Neuronal stem cell (in vitro differentiated cells): ENCODE results near the gene RIPOR3.

ENCODE experiments used
- DNase-seq: peaks from one replicate; pipeline ENCODE4 v3.0.0-alpha.2; 2013; ENCODE audit warnings: low spot score
- H2AFZ ChIP-seq: one replicate; pipeline ENCODE4 v1.6.1; 2013; ENCODE audit warnings: mild to moderate bottlenecking, low read length, inconsistent platforms
- H2AK5ac ChIP-seq: 2 replicates; pipeline ENCODE4 v1.6.1; 2013; ENCODE audit warnings: low read depth, mild to moderate bottlenecking, inconsistent platforms, low read length, moderate library complexity, mixed read lengths
- H2BK120ac ChIP-seq: 2 replicates; pipeline ENCODE4 v1.6.1; 2013; ENCODE audit warnings: low read depth, mild to moderate bottlenecking, inconsistent platforms, low read length, moderate library complexity, mixed read lengths
- H2BK12ac ChIP-seq: one replicate; pipeline ENCODE4 v1.6.1; 2013; ENCODE audit warnings: low read length, inconsistent platforms
- H2BK15ac ChIP-seq: 2 replicates; pipeline ENCODE4 v1.6.1; 2013; ENCODE audit warnings: mild to moderate bottlenecking, low read length, inconsistent platforms, mixed read lengths
- H2BK5ac ChIP-seq: one replicate; pipeline ENCODE4 v1.6.1; 2013; ENCODE audit warnings: inconsistent platforms, mild to moderate bottlenecking, low read length, moderate library complexity
- H3K14ac ChIP-seq: one replicate; pipeline ENCODE4 v1.6.1; 2013; ENCODE audit warnings: low read length, inconsistent platforms
- H3K18ac ChIP-seq: 2 replicates; pipeline ENCODE4 v1.6.1; 2013; ENCODE audit warnings: low read length, inconsistent platforms
- H3K23ac ChIP-seq: 2 replicates; pipeline ENCODE4 v1.6.1; 2013; ENCODE audit warnings: low read depth, mild to moderate bottlenecking, mixed read lengths, low read length, inconsistent platforms; ENCODE audit not compliant: poor library complexity
- H3K27ac ChIP-seq: replicated peaks from 3 replicates; pipeline ENCODE4 v1.5.1; 2013; ENCODE audit warnings: low read length, inconsistent platforms
- H3K27me3 ChIP-seq, 3 experiments: 2 replicates each; pipeline ENCODE4 v1.6.1; 2013; ENCODE audit warnings: low read length in 3 of 3, mild to moderate bottlenecking in 2 of 3, inconsistent platforms in 1 of 3, low read depth in 1 of 3, mixed read lengths in 1 of 3, moderate library complexity in 1 of 3; ENCODE audit not compliant: control insufficient read depth in 3 of 3, insufficient read depth in 3 of 3
- H3K36me3 ChIP-seq, 2 donors: replicated peaks in 1 of 2; 2 replicates each; pipeline ENCODE4 v1.6.1; 2013; ENCODE audit warnings: low read length in 2 of 2; ENCODE audit not compliant: control insufficient read depth in 2 of 2, insufficient read depth in 2 of 2
- H3K4ac ChIP-seq: 2 replicates; pipeline ENCODE4 v1.6.1; 2013; ENCODE audit warnings: inconsistent platforms, mild to moderate bottlenecking, low read length, moderate library complexity
- H3K4me1 ChIP-seq, 2 donors: 1 replicate in 1 of 2; 2 replicates in 1 of 2; pipeline ENCODE4 v1.6.1; 2013; ENCODE audit warnings: low read length in 2 of 2, low read depth in 1 of 2; ENCODE audit not compliant: control insufficient read depth in 2 of 2, insufficient read depth in 1 of 2
- H3K4me2 ChIP-seq: one replicate; pipeline ENCODE4 v1.6.1; 2013; ENCODE audit warnings: mild to moderate bottlenecking, low read length, inconsistent platforms; ENCODE audit not compliant: insufficient read depth, poor library complexity, severe bottlenecking
- H3K4me3 ChIP-seq, 2 donors: 2 replicates each; pipeline ENCODE4 v1.5.1; 2013; ENCODE audit warnings: low read length in 2 of 2, mild to moderate bottlenecking in 2 of 2, inconsistent platforms in 1 of 2, moderate library complexity in 1 of 2
- H3K79me1 ChIP-seq: one replicate; pipeline ENCODE4 v1.6.1; 2013; ENCODE audit warnings: low read depth, mild to moderate bottlenecking, inconsistent platforms, low read length, moderate library complexity
- H3K9ac ChIP-seq: one replicate; pipeline ENCODE4 v1.6.1; 2013; ENCODE audit warnings: mild to moderate bottlenecking, low read depth, low read length, inconsistent platforms; ENCODE audit not compliant: poor library complexity
- H3K9me3 ChIP-seq, 2 donors: replicated peaks in 1 of 2; 2 replicates each; pipeline versions ENCODE3 to v1.6.1; 2013; ENCODE audit warnings: low read length in 2 of 2, mild to moderate bottlenecking in 2 of 2, inconsistent platforms in 1 of 2, low read depth in 1 of 2, mixed read lengths in 1 of 2, moderate library complexity in 1 of 2; ENCODE audit not compliant: control insufficient read depth in 2 of 2, insufficient read depth in 1 of 2
- H4K8ac ChIP-seq: one replicate; pipeline ENCODE4 v1.6.1; 2013; ENCODE audit warnings: low read depth, mild to moderate bottlenecking, inconsistent platforms, low read length, moderate library complexity
- H4K91ac ChIP-seq: one replicate; pipeline ENCODE4 v1.6.1; 2013; ENCODE audit warnings: low read length, low read depth, mild to moderate bottlenecking, inconsistent platforms; ENCODE audit not compliant: poor library complexity
- WGBS, 2 donors: extraction: QIAGEN DNeasy Blood & Tissue Kit; methylation state at CpG; one replicate each; pipeline ENCODE4 v1.1.7; 2013; ENCODE audit warnings: missing lambda C conversion rate in 2 of 2, mixed read lengths in 1 of 2; ENCODE audit not compliant: insufficient read length in 2 of 2, insufficient replicate concordance in 1 of 2; ENCODE audit errors: extremely low coverage in 2 of 2; 5-methylcytosine and 5-hydroxymethylcytosine counted together

Gene RIPOR3

GRCh38 chr20:50565871-50566270 lies 125.5 kb downstream of the RIPOR3 start:
- Histone ChIP-seq H2AFZ (no peak overlapping the region), H3K27ac (no peak overlapping the region), H3K4me3 (no peak overlapping the region), H3K18ac (no peak overlapping the region), H3K9ac (no peak overlapping the region), H3K4me2 (no peak overlapping the region), H2BK120ac (no peak overlapping the region), H4K8ac (no peak overlapping the region), H3K4me1 (peaks cover 0 to 6% of the 10 kb centered on the region in 2 donors), H4K91ac (no peak overlapping the region), H3K4ac (no peak overlapping the region), H2BK5ac (no peak overlapping the region), H3K23ac (no peak overlapping the region), H3K27me3 (no peaks in the 10 kb centered on the region), H2BK12ac (no peak overlapping the region), H3K14ac (no peak overlapping the region), H3K79me1 (no peaks in the 10 kb centered on the region), H2BK15ac (no peak overlapping the region), H2AK5ac (no peak overlapping the region), H3K36me3 (peaks cover 19 to 94% of the 10 kb centered on the region in 2 donors), H3K9me3 (no peaks in the 10 kb centered on the region)
- no peak for DNase-seq
- no CpG with 5 or more reads among the region's 4 CpGs for WGBS, 2 donors

GRCh38 chr20:50565383-50565782 lies 126.0 kb downstream of the RIPOR3 start:
- H3K14ac ChIP-seq = no peak overlapping the region
- H4K91ac ChIP-seq = no peak overlapping the region
- no peak overlapping the region for H2BK120ac ChIP-seq
- H3K4me3 ChIP-seq = no peak overlapping the region
- no peak overlapping the region for H3K9ac ChIP-seq
- no peak for DNase-seq
- no peak overlapping the region for H4K8ac ChIP-seq
- no peak overlapping the region for H3K18ac ChIP-seq
- H2AFZ ChIP-seq = no peak overlapping the region
- no CpG with 5 or more reads among the region's 2 CpGs for WGBS, 2 donors
- H3K36me3 ChIP-seq = peaks cover 19 to 89% of the 10 kb centered on the region in 2 donors
- no peaks in the 10 kb centered on the region for H3K9me3 ChIP-seq
- H3K23ac ChIP-seq = no peak overlapping the region
- no peak overlapping the region for H2BK12ac ChIP-seq
- peaks cover 0 to 8% of the 10 kb centered on the region in 2 donors for H3K4me1 ChIP-seq
- H2BK15ac ChIP-seq = no peak overlapping the region
- no peak overlapping the region for H3K4me2 ChIP-seq
- H2BK5ac ChIP-seq = no peak overlapping the region
- no peak overlapping the region for H3K27ac ChIP-seq
- no peaks in the 10 kb centered on the region for H3K27me3 ChIP-seq
- H3K79me1 ChIP-seq = no peaks in the 10 kb centered on the region
- H2AK5ac ChIP-seq = no peak overlapping the region
- H3K4ac ChIP-seq = no peak overlapping the region

- Histone ChIP-seq H3K9me3 (peaks cover 0 to 3% of the 10 kb centered on the region in 2 donors), H2BK12ac (no peak overlapping the region), H3K79me1 (no peaks in the 10 kb centered on the region), H4K8ac (no peak overlapping the region), H3K4me2 (no peak overlapping the region), H2AK5ac (no peak overlapping the region), H3K14ac (no peak overlapping the region), H4K91ac (no peak overlapping the region), H2AFZ (no peak overlapping the region), H3K23ac (no peak overlapping the region), H3K9ac (no peak overlapping the region), H3K27me3 (no peaks in the 10 kb centered on the region), H2BK120ac (no peak overlapping the region), H2BK15ac (no peak overlapping the region), H3K4me3 (no peak overlapping the region), H3K18ac (no peak overlapping the region), H3K36me3 (peaks cover 18 to 73% of the 10 kb centered on the region in 2 donors), H3K4ac (no peak overlapping the region), H3K27ac (no peak overlapping the region), H3K4me1 (peaks cover 0 to 8% of the 10 kb centered on the region in 2 donors), H2BK5ac (no peak overlapping the region)
- WGBS, 2 donors = 100% methylated on average over 2 of the region's 3 CpGs
- DNase-seq = no peak
These were observed 128.0 kb downstream of the RIPOR3 start for GRCh38 chr20:50563133-50563944.

GRCh38 chr20:50562262-50562701 lies 129.1 kb downstream of the RIPOR3 start:
- no peaks in the 10 kb centered on the region for H3K79me1 ChIP-seq
- no peak overlapping the region for H3K27ac ChIP-seq
- H2BK120ac ChIP-seq = no peak overlapping the region
- no peak overlapping the region for H2BK15ac ChIP-seq
- no peak overlapping the region for H4K91ac ChIP-seq
- no peaks in the 10 kb centered on the region for H3K27me3 ChIP-seq
- no peak overlapping the region for H3K4ac ChIP-seq
- no peak overlapping the region for H2AFZ ChIP-seq
- no peak overlapping the region for H2BK12ac ChIP-seq
- H3K9ac ChIP-seq = no peak overlapping the region
- H3K14ac ChIP-seq = peak overlapping the region; percentile 10
- peaks cover 0 to 3% of the 10 kb centered on the region in 2 donors for H3K9me3 ChIP-seq
- H3K18ac ChIP-seq = no peak overlapping the region
- peaks cover 15 to 73% of the 10 kb centered on the region in 2 donors for H3K36me3 ChIP-seq
- H3K4me2 ChIP-seq = no peak overlapping the region
- peaks cover 0 to 8% of the 10 kb centered on the region in 2 donors for H3K4me1 ChIP-seq
- H4K8ac ChIP-seq = no peak overlapping the region
- H3K23ac ChIP-seq = no peak overlapping the region
- DNase-seq = no peak
- no peak overlapping the region for H2BK5ac ChIP-seq
- H3K4me3 ChIP-seq = no peak overlapping the region
- no peak overlapping the region for H2AK5ac ChIP-seq
- no CpG with 5 or more reads among the region's 7 CpGs for WGBS, 2 donors
